Germinal center (tissue), 1 donor: Measurements from ENCODE around the gene MAGI3.
"Not testable (repeated sequence)": the region's sequence is repeated elsewhere in the genome, so short reads cannot be mapped to it uniquely, and the experiment has no call there.

ENCODE experiments used
- DNase-seq: peaks from one replicate; pipeline ENCODE4 v3.0.0; 2012; ENCODE audit warnings: mixed read lengths, low spot score

MAGI3 gene

DNA sequence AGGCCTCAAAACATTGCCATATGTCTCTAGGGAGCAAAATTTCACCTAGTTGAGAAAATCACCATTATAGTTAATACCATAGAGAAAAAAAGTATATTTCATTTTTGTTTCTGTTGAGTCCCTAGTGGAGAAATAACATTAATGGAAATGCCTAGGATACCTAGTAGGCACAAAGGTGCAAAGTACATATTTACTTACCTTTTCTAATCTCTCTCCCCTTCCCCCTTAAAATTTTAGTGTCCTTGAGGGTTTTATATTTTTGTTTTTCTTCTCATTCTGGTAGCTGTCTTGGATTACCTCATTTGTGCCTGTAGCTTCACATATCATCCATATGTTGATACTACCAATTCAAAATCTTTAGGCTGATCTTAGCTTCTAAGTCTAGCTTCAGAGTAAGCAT, 127.0 kb downstream of the MAGI3 start:
- DNase-seq: no peak

DNA sequence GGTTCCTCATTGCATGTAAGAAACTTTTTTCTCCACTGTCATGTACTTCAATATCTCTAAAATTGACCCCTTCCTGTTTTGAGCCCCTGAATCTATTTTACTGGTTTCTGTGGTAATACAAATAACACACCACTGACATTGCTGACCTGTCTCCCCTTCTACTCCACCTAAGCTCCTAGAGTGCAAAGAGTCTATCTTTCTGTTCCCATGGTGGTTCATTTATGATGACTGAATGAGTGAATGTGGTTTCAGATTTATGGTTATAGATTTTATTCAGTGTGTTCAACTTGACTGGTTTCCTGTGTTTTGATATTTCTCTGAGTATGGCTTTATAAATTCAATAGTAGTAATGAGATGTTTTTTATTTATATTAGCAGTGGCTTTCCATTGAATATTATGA, 127.7 kb downstream of the MAGI3 start:
- no peak for DNase-seq

DNA sequence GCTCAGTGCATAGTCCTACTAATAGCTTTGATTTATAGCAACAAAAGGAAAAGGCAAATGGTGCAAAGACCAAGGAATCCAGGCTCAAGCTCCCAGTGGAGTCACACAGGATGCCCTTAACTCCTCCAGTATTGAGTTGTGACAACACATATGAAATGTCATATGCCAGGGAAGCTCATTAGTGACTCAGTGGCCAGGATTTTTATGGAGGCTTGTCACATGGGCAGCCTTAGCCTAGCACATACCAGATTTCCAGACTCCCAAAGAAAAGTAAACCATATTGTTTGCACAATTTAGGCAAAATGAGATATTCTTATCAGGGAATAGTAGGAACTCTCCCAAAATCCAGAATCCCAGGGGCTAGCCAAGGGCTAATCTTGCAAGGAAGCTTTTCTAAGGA, 129.2 kb downstream of the MAGI3 start:
- DNase-seq: no peak

DNA sequence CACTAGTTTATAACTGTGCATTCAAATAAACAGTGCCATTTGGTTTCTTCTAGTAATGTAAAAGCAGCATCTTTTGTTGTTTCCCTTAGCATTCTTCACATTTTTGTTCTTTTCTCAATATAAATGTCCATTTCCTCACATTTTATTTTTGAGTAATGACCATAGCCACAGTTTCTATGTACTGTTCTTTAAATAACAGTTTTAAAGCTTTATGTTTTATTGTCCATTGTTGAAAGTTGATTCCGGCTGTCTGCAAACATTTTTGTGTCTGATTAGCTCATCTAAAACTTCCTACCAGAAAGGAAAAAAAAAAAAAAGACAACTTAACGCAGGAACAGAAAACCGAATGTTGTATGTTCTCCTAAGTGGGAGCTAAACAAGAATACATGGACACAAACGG, 139.7 kb downstream of the MAGI3 start:
- DNase-seq: no peak

DNA sequence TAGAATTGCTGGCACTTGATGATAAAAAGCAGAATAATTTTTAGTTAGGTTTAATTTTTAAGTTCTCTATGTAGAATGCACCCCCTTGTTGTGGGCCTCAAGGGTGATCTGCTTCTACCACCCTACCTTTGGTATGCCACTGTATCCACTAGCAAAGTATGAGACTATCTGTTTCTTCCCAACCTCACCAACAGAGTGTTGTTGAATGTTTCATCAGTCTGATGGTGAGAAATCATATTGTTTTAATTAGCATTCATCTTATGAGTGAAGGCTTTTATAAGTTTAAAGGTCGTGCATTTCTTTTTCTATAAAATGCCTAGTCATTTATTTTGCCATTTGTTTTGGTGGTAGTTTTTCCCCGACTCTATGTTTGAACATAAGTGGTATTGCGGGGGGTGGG, 141.0 kb downstream of the MAGI3 start:
- no peak for DNase-seq

DNA sequence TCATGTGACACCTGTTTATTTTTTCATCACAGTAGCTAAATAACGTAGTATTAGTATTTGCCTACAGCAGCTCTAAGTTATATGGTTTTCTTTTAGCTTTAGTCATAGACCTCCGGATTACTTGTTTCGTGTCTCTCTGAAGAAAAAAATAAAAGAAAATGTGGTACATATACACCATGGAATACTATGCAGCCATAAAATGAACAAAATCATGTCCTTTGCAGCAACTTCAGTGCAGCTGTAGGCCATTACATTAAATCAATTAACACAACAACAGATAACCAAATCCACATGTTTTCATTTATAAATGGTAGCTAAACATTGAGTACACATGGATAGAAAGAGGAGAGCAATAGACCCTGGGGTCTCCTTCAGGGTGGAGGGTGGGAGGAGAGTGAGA, 142.7 kb downstream of the MAGI3 start:
- no peak for DNase-seq

DNA sequence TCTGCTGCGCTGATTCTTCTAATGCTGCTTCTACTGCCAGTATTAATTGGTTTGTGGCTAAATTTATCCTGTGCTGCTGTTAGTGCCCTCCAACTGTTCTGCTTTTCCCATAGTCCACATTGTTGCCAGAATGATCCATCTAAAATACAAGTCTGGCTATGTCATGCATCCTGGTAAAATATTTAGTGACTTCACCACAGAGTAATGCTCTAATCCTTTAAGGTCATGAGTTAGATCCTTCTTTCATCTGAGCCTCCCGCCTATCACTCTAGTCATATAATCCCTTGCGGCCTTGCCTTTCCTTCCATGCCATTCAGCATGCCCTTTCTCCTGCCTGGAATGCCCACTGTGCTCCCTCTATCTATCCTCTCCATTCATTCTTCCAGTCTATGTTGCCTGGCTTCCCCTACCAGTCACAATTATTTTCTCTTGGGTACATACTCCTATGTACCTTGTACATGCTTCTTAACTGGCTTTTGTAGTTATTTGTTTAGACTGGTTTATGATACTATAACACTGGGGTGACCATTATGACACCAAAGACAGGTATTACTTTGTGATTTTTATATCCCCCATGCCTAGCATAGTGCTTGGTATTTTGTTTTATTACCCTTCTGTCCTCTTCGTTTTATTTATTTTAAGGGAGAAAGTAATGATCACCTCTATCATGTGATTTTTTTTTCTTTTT, 144.0 kb downstream of the MAGI3 start:
- no peak for DNase-seq

DNA sequence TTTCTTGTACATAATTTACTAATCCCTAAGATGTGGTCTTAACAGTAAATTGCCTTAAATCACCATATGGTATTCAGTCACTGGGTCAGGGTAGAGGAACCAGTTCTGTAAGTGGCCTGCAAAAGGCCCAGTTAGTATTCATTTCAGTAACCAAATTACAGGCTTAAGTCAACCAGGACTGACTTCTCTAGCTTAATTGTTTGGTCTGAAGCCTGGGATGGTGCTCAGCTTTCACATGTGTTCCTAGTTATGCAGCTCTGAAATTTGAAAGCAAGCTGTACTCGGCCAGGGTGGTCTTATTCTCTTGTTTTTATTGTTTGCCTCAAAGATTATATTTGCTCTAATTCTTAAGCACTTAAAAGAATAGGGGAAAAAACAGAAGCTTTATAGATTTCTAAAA, 144.6 kb downstream of the MAGI3 start:
- no peak for DNase-seq

DNA sequence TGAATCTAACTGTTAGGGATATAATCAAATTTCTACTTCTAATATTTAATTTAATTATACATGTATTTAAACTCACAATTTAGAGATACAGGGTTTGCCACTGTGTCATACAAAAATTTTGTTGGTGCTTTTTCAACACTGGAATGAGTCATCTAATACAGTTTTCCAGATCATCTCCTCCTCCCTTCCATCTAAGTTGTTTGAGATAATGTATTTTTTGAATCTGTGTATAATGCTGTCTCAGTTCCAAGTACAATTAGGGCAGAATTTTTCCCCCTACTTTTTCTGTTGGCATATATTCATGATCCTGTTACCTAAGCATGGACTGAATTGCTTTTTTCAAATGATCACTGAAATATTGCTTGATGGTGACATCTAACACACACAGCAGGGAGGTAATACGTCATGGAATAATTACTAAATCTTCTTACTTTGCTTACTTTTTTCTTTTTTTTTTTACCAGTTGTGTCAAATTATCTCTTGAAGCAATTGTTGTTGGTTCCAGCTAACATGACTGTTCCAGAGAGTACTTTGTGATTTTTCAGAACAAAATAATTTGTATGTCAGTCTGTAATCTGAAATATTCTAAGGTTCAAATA, 146.0 kb downstream of the MAGI3 start:
- no peak for DNase-seq

DNA sequence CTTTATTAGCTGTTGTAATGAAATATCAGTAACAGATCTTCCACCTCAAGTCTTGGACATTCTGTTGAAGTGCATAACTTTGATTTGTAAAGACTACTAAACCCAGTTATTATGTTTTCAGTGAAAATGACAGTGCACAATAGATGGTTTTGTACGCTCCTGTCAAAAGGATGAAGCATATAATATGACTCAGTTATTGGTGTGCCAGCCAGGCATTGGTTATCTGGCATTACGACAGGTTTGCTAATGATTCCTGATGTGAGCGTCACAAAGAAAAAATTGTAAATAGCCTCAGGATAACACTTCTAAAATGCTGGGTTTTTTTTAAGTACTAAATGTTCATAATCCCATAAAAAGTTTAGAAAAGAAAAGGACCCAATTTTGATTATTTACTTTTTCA, 147.9 kb downstream of the MAGI3 start:
- DNase-seq: no peak

DNA sequence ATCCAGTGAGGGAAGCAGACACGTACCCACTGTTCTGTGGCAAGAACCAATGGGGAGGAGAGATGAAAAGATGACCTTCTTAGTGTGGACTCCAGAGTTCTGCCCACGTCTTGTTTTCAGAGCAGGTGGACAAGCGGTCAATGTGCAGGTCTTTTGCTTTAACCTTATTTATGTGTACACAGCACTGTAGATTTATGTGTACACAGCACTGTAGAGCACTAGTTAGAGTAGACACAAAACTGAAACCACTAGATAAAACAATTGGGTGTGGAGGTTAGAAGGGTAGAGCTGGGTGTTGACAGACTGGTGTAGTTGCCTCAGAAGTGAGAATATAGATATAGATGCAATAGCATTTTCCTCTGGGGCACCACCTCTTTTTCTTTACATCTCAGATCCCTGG, 150.0 kb downstream of the MAGI3 start:
- no peak for DNase-seq

DNA sequence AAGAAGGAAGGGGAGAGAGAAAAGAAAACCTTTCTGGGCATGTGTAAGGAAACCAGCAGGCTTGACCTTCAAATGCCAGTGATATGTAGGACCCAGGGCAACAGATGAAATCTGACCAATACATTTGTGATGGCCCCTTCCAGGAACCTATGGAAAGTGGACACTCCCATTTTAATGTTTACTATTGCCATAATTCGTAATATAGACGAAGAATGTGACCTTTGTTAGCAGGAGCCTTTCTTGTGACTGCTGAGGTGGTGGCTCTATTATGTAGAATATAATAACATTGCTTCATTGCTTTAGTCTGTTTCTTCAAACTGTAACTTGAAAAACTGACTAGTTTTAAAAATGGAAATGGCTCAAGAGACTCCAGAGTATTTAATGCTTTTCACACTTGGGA, 150.8 kb downstream of the MAGI3 start:
- DNase-seq: no peak

DNA sequence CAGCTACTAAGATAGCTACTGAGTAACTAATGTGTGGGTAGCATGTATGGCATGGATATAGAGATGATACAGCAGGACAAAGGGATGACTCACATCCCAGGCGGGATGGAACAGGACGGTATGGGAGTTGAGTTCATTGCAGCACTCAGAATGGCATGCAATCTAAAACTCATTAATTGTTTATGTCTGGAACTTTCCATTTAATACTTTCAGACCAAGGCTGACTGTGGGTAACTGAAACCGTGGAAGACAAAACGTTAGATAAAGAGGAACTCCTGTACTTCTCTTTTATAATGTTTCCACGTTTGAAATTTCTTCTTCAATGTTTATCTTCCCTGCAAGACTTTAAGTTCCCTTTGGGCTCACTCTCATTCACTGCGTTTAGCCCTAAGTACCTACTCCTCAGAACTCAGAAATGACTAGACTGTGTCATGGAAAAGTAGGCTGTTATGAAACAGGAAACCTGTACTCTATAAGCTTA, 151.9 kb downstream of the MAGI3 start:
- no peak for DNase-seq

DNA sequence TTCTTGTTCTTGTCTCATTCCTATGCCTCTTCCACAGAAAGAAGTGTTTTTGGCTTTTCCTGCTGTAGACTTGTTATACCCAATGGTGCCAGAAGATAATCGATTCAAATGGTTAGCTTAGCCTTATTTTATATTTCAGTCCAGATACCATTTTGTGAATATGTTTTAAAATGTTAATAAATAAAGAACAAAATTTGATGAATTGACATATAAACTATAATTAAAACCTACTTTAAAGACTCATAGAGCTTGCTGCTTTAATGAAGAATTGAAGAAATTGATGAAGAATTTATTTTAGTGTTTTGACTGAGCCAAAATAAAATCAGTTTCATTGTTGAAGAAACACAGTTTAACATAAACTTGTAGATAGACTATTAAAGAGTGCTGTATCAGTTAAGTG, 152.8 kb downstream of the MAGI3 start:
- no peak for DNase-seq

DNA sequence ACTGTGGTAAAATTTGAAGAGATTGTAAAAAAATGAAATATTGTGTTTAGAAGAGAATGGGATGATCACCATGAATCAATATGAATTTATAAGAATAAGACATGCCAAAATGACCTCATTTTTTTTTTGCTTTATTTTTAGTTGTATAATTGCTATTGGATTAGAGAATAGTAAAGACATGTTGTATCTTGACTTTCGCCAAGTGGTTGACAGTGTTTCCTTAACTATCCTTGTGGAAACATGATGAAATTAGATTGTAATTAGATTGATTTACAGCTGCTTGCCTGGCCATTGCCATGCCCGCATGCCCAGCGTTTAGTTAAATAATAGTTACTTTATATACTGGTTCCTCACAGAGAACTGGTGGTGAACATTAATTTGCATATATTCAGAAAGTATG, 154.9 kb downstream of the MAGI3 start:
- no peak for DNase-seq

DNA sequence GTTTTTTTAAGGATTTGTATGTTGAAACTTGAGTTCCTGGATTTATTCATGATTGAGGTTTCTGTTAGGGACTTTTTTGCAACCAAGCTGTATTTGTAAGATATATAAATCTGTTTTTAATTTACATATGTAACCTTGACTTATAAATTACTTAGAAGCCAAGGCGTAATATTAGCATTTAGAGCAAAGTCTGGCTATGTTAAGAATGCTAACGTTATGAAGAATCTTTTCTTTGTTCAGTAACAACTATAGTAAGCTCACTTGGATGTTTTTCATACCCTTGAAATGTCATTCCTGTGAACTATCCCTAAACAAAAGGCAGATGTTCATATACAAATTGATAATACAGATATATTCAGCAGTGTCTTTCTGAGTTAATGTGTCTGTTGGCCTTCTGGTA, 155.3 kb downstream of the MAGI3 start:
- DNase-seq: no peak

DNA sequence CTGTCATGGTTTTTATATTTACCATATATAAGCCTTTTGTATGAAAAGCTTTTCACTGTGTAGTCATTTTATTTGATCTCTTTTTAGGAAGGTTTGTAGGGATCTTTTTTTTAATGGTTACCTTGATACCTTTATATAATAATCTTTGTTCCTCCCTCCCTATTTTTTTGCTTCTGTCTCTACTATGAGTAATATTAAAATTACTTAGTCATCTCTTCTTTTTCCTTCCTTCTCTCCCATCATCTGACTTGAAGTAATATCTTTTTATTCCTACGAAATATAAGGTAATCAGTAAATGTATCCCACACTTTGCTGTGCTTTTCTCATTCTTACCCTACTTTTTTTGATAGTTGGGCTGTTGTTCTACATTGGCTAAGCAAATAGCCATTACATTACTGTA, 161.4 kb downstream of the MAGI3 start:
- no peak for DNase-seq

DNA sequence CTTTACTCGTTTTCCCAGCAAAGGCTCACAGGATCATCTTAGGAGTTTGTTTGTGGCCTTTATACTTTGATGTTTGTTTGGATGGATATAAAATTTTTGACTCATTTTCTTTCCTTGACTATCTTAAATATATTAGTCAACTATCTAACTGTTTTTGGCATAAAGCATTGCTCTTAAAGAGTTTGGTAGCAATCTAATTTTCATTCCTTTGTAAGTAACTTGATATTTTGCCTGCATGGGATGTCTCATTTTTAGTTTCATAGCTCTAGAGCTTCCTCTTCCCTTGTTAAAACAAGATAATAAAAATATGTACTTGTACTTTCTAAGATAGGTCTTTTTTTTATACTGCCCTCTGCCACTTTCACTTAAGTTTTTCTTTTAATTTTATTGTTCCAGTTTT, 161.9 kb downstream of the MAGI3 start:
- no peak for DNase-seq

DNA sequence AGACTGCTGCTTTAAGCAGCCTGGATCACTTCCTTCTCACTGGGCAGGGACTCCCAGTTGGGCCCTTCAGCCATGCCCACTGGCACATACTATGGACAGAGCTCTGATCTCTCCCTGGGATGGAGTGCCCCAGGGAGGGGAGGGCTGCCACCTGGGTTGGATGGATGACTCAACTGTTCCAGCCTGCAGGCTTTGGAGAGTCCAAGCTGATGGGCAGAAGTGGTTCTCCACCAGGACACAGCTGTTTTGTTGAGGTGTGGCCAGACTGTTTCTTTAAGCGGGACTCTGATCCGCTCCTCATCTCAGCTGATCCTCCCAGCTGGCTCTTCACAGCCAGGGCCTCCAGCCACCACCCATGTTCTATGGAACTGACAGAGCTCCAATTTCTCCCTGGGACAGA, 166.9 kb downstream of the MAGI3 start:
- DNase-seq: no peak

DNA sequence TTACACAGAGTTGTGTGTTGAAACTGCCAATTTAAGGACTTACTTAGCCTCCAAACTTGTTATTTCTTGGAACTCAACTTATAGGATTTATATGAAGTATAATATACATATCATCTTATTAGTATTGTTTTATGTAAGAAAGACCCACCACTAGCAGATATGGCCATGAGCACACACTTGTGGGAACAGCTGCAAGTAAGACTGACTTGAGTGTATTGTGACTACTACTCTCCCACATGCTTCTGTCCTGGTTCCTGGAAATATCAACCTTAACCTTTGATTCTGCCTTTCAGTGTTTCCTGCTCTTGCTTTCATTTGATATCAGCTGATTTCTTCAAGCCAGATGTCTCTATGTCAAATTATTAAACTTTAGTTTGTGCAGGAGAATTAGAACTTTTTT, 175.3 kb downstream of the MAGI3 start:
- DNase-seq: no peak

DNA sequence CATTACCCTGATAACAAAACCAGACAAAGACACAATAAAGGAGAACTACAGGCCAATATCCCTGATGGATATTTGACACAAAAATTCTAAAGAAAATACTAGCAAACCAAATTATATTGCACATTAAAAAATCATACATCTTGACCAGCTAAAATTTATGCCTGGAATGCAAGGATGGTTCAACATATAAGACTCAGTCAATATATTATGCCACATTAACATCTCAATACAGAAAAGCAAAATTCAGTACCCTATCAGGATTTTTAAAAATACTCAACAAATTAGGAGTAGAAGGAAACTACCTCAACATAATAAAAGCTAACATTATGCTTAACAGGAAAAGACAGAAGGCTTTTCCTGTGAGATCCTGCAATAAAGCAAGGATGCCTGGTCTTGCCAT, 177.1 kb downstream of the MAGI3 start:
- DNase-seq: no peak

DNA sequence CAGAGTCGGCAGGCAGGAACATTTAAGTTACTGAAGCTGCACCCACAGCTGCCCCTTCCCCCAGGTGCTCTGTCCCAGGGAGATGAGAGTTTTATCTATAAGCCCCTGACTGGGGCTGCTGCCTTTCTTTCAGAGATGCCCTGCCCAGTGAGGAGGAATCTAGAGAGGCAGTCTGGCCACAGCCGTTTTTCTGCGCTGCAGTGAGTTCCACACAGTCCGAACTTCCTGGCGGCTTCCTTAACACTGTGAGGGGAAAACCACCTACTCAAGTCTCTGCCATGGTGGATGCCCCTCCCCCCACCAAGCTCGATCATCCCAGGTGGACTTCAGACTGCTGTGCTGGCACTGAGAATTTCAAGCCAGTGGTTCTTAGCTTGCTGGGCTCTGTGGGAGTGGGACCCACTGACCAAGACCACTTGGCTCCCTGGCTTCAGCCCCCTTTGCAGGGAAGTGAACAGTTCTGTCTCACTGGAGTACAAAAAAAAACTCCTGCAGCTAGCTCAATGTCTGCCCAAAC, 185.5 kb downstream of the MAGI3 start:
- not testable (repeated sequence) for DNase-seq

DNA sequence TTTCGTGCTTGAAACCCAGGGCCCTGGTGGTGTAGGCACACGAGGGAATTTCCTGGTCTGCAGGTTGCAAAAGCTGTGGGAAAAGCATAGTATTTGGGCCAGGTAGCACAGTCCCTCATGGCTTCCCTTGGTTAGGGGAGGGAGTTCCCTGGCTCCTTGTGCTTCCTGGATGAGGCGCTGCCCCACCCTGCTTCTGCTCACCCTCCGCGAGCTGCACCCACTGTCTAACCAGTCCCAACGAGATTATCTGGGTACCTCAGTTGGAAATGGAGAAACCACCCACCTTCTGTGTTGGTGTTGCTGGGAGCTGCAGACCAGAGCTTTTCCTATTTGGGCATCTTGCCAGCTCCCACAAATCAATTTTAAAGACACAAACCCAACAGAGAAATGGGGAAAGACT, 186.0 kb downstream of the MAGI3 start:
- no peak for DNase-seq
